A549 (cell line): ENCODE data around the gene GINS2. TPM values are rescaled to one million over a fixed set of nuclear protein-coding genes. Genes with fewer than 3 reads are reported as not detected.

ENCODE experiments used
- ATAC-seq, 2 experiments: fragments of 200-7000 bp in 1 of 2; fragments of >200 bp in 1 of 2; cut with Nextera tagmentation in 1 of 2; cut with Tn5 transposase in 1 of 2; 3 replicates each; pipeline versions ENCODE4 v1.8.0 to v1.9.1; 2018 to 2020; ENCODE audit warnings: mild to moderate bottlenecking in 1 of 2, moderate library complexity in 1 of 2
- CTCF ChIA-PET: fragments of 300-600 bp; sonication (Branson Sonifier 250); formaldehyde crosslinking; extraction: SDS; loops from one replicate; lab custom pipeline; 2021; ENCODE audit warnings: antibody characterized with exemption, inconsistent platforms; lab: Yijun Ruan, JAX
- POLR2A ChIA-PET: fragments of 350-600 bp; formaldehyde crosslinking; extraction: SDS; loops from one replicate; lab custom pipeline; 2021; ENCODE audit warnings: antibody characterized with exemption, inconsistent platforms; lab: Yijun Ruan, JAX
- DNase-seq, 2 experiments: peaks; one replicate each; pipeline versions ENCODE4 v3.0.0 to v3.0.0-alpha.2; 2011 to 2016; ENCODE audit warnings: low read depth in 1 of 2, low spot score in 1 of 2
- FAIRE-seq: peaks from 2 replicates; lab custom pipeline; 2011; peaks lifted over from hg19 to GRCh38; lab: Jason Lieb, UNC
- H3K27ac ChIP-seq, 2 experiments: fragments of >200 bp; sonication (Bioruptor Twin); formaldehyde crosslinking; 3 replicates each; pipeline ENCODE4 v1.5.1; 2016 to 2017
- H3K4me1 ChIP-seq: fragments of >200 bp; sonication (Bioruptor Twin); formaldehyde crosslinking; 3 replicates; pipeline ENCODE4 v1.6.1; 2016
- H3K4me2 ChIP-seq: fragments of >200 bp; sonication (Bioruptor Twin); formaldehyde crosslinking; 3 replicates; pipeline ENCODE4 v1.6.1; 2016
- H3K4me3 ChIP-seq: fragments of >200 bp; sonication (Bioruptor Twin); formaldehyde crosslinking; 3 replicates; pipeline ENCODE4 v1.5.1; 2016
- H3K9me3 ChIP-seq: fragments of >200 bp; sonication (Bioruptor Twin); formaldehyde crosslinking; 3 replicates; pipeline ENCODE4 v1.6.1; 2016
- CBX8 ChIP-seq: fragments of 200-600 bp; sonication (generic); IDR thresholded peaks from 2 replicates; pipeline ENCODE4 v1.6.1; 2016
- ELK1 ChIP-seq: fragments of 150-350 bp; IDR thresholded peaks from 2 replicates; pipeline ENCODE4 v1.6.1; 2014; ENCODE audit warnings: low read depth, mild to moderate bottlenecking, low read length
- ESRRA ChIP-seq: fragments of 150-350 bp; IDR thresholded peaks from 2 replicates; pipeline ENCODE4 v1.6.1; 2014; ENCODE audit warnings: mild to moderate bottlenecking, low read length, borderline replicate concordance
- HES2 ChIP-seq: fragments of >200 bp; sonication (Bioruptor Twin); formaldehyde crosslinking; IDR thresholded peaks from 2 replicates; pipeline ENCODE4 v1.6.1; 2016
- HOXB5 ChIP-seq: fragments of 250-450 bp; sonication (Bioruptor Pico); IDR thresholded peaks from 2 replicates; pipeline ENCODE4 v1.5.0; 2020; ENCODE audit warnings: mild to moderate bottlenecking, moderate library complexity
- JUNB ChIP-seq: fragments of >200 bp; sonication (Bioruptor Twin); formaldehyde crosslinking; IDR thresholded peaks from 2 replicates; pipeline ENCODE4 v1.6.1; 2016
- KDM1A ChIP-seq: fragments of 200-600 bp; sonication (generic); IDR thresholded peaks from 2 replicates; pipeline ENCODE4 v1.6.1; 2016; ENCODE audit warnings: low read depth, mild to moderate bottlenecking
- MYC ChIP-seq: IDR thresholded peaks from 2 replicates; pipeline ENCODE4 v1.6.1; 2012; ENCODE audit warnings: mild to moderate bottlenecking, inconsistent platforms, low read length, improper control_type of control experiment, borderline replicate concordance
- NFE2L2 ChIP-seq: fragments of 150-350 bp; conservative IDR thresholded peaks from 2 replicates; pipeline ENCODE4 v1.6.1; 2014; ENCODE audit warnings: low read length
- NPAS2 ChIP-seq: fragments of 250-450 bp; sonication (Bioruptor Pico); IDR thresholded peaks from 2 replicates; pipeline ENCODE4 v1.8.0; 2022; ENCODE audit warnings: mild to moderate bottlenecking, moderate library complexity, borderline replicate concordance
- POLR2A ChIP-seq: IDR thresholded peaks from 2 replicates; pipeline ENCODE4 v1.6.1; 2012; ENCODE audit warnings: mild to moderate bottlenecking, low read length
- POLR2AphosphoS2 ChIP-seq: conservative IDR thresholded peaks from 2 replicates; pipeline ENCODE4 v1.6.1; 2012; ENCODE audit warnings: low read length, improper control_type of control experiment, inconsistent platforms
- RARB ChIP-seq: fragments of 250-450 bp; sonication (Bioruptor Pico); IDR thresholded peaks from 2 replicates; pipeline ENCODE4 v1.8.0; 2021; ENCODE audit warnings: mild to moderate bottlenecking, moderate library complexity
- RFX5 ChIP-seq: fragments of 450-650 bp; IDR thresholded peaks from 2 replicates; pipeline ENCODE4 v1.7.1; 2014; ENCODE audit warnings: antibody characterized with exemption, mild to moderate bottlenecking, moderate library complexity
- USF2 ChIP-seq: fragments of 450-650 bp; IDR thresholded peaks from 2 replicates; pipeline ENCODE4 v1.6.1; 2014; ENCODE audit warnings: antibody characterized with exemption
- ZNF302 ChIP-seq: fragments of 250-450 bp; sonication (Bioruptor Pico); IDR thresholded peaks from 2 replicates; pipeline ENCODE4 v1.9.0; 2021; ENCODE audit warnings: inconsistent platforms, mild to moderate bottlenecking, moderate library complexity
- WGBS: methylation state at CpG from one replicate; pipeline ENCODE4 v1.1.6; 2017; ENCODE audit errors: missing lambda C conversion rate; 5-methylcytosine and 5-hydroxymethylcytosine counted together
- polyA plus RNA-seq, 4 experiments: library from polyadenylated mRNA; depleted of rRNA in 3 of 4; stranded (reverse); fragments of >200 nt; fragmentation: RNase III in 1 of 4; extraction: RNeasy Plus Mini Kit Qiagen cat#74134 plus additional on column Dnase treatment in 1 of 4; gene quantifications; 2 replicates in 3 of 4; 3 replicates in 1 of 4; pipeline ENCODE4 v1.2.3, GENCODE V29; 2011 to 2017
- TF ChIP-seq, protein P1 (sequence below): fragments of 250-450 bp; sonication (Bioruptor Pico); IDR thresholded peaks from 2 replicates; pipeline ENCODE4 v1.5.0; 2021; ENCODE audit warnings: mild to moderate bottlenecking, moderate library complexity, borderline replicate concordance
- TF ChIP-seq, protein P2 (sequence below): IDR thresholded peaks from 2 replicates; pipeline ENCODE4 v1.6.1; 2012
- TF ChIP-seq, protein P3 (sequence below): fragments of 200-600 bp; sonication (generic); IDR thresholded peaks from 2 replicates; pipeline ENCODE4 v1.6.1; 2016; ENCODE audit warnings: antibody characterized with exemption, mild to moderate bottlenecking, moderate library complexity

The GINS2 gene
- polyA plus RNA-seq, 2 of the 4 experiments (the other 2 are of a cell fraction), result 25.4 to 28.7 TPM

GRCh38 chr16:85724126-85724879 is 35.5 kb upstream of the GINS2 start (continued):
- TF ChIP-seq, protein P1, sequence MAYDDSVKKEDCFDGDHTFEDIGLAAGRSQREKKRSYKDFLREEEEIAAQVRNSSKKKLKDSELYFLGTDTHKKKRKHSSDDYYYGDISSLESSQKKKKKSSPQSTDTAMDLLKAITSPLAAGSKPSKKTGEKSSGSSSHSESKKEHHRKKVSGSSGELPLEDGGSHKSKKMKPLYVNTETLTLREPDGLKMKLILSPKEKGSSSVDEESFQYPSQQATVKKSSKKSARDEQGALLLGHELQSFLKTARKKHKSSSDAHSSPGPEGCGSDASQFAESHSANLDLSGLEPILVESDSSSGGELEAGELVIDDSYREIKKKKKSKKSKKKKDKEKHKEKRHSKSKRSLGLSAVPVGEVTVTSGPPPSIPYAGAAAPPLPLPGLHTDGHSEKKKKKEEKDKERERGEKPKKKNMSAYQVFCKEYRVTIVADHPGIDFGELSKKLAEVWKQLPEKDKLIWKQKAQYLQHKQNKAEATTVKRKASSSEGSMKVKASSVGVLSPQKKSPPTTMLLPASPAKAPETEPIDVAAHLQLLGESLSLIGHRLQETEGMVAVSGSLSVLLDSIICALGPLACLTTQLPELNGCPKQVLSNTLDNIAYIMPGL (CRISPR knock-in tag), result no peak

GRCh38 chr16:85722128-85722893 is 33.6 kb upstream of the GINS2 start:
- POLR2A ChIA-PET, result no interaction called here

More at GRCh38 chr16:85722128-85722893, 33.6 kb upstream of the GINS2 start:
- H3K4me1 ChIP-seq, result no peaks in the 10 kb centered on the region
- H3K4me3 ChIP-seq, result no peak overlapping the region
- FAIRE-seq (no peak), ATAC-seq (no peak), DNase-seq (no peak)
- no peaks in the 10 kb centered on the region for H3K9me3 ChIP-seq
- CTCF ChIA-PET, result interaction anchor here (0.6 to 10.7 kb wide), 4 partner anchors 10 to 548 kb away, joined by 3 to 130 read pairs (median 66); no protein-coding TSS in a partner anchor
- no peak overlapping the region for H3K27ac ChIP-seq
- H3K4me2 ChIP-seq, result no peak overlapping the region
- TF ChIP-seq USF2, result no peak
- no peak for TF ChIP-seq HES2
- TF ChIP-seq POLR2A, result no peak
- no peak for TF ChIP-seq KDM1A
- TF ChIP-seq ZNF302 (CRISPR knock-in tag), result no peak
- TF ChIP-seq MYC, result no peak
- TF ChIP-seq ESRRA, result no peak
- no peak for TF ChIP-seq RFX5
- TF ChIP-seq NFE2L2, result no peak
- TF ChIP-seq, protein P2, sequence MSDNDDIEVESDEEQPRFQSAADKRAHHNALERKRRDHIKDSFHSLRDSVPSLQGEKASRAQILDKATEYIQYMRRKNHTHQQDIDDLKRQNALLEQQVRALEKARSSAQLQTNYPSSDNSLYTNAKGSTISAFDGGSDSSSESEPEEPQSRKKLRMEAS, result no peak
- no peak for TF ChIP-seq HOXB5 (CRISPR knock-in tag)
- no peak for TF ChIP-seq RARB (CRISPR knock-in tag)
- no peak for TF ChIP-seq JUNB
- no peak for TF ChIP-seq POLR2AphosphoS2
- TF ChIP-seq ELK1, result no peak
- TF ChIP-seq NPAS2, result no peak
- TF ChIP-seq, protein P3, sequence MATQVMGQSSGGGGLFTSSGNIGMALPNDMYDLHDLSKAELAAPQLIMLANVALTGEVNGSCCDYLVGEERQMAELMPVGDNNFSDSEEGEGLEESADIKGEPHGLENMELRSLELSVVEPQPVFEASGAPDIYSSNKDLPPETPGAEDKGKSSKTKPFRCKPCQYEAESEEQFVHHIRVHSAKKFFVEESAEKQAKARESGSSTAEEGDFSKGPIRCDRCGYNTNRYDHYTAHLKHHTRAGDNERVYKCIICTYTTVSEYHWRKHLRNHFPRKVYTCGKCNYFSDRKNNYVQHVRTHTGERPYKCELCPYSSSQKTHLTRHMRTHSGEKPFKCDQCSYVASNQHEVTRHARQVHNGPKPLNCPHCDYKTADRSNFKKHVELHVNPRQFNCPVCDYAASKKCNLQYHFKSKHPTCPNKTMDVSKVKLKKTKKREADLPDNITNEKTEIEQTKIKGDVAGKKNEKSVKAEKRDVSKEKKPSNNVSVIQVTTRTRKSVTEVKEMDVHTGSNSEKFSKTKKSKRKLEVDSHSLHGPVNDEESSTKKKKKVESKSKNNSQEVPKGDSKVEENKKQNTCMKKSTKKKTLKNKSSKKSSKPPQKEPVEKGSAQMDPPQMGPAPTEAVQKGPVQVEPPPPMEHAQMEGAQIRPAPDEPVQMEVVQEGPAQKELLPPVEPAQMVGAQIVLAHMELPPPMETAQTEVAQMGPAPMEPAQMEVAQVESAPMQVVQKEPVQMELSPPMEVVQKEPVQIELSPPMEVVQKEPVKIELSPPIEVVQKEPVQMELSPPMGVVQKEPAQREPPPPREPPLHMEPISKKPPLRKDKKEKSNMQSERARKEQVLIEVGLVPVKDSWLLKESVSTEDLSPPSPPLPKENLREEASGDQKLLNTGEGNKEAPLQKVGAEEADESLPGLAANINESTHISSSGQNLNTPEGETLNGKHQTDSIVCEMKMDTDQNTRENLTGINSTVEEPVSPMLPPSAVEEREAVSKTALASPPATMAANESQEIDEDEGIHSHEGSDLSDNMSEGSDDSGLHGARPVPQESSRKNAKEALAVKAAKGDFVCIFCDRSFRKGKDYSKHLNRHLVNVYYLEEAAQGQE, result no peak
- TF ChIP-seq CBX8, result no peak
- 89% methylated on average over 17 of the region's 20 CpGs for WGBS
